ENCODE measurements around the gene CHST4.
"Not testable (repeated sequence)": the region's sequence is repeated elsewhere in the genome, so short reads cannot be mapped to it uniquely, and the experiment has no call there.

Gene CHST4

GRCh38 chr16:71572497-71573116 is 46.4 kb downstream of the CHST4 start:
- no peak for DNase-seq

GRCh38 chr16:71573387-71574094 is 47.3 kb downstream of the CHST4 start:
- no peak for DNase-seq

- DNase-seq: no peak
These were observed 48.5 kb downstream of the CHST4 start for GRCh38 chr16:71574702-71575101.

- DNase-seq: no peak
These were observed 50.7 kb downstream of the CHST4 start, which contains the start of gene TAT for GRCh38 chr16:71576971-71577370. TSS of gene TAT (minus strand) at chr16:71577092. CDS start at chr16:71576415, 677 bp downstream.

- not testable (repeated sequence) for DNase-seq
These were observed 56.3 kb downstream of the CHST4 start for GRCh38 chr16:71582553-71582848.

GRCh38 chr16:71584543-71585317 is 58.5 kb downstream of the CHST4 start:
- DNase-seq: no peak

GRCh38 chr16:71585318-71585703 is 59.1 kb downstream of the CHST4 start:
- no peak for DNase-seq
